Measurements from ENCODE around the gene ADARB1. TPM values are rescaled to one million over a fixed set of nuclear protein-coding genes. Genes with fewer than 3 reads are reported as not detected.

The ADARB1 gene
- polyA plus RNA-seq, 1 of the 3 experiments (the other 2 are of a cell fraction): 7.8 TPM

- Histone ChIP-seq H3K27me3 (ENCODE audit: insufficient read depth) (no peaks in the 10 kb centered on the region), H3K9ac (no peak overlapping the region), H3K27ac (ENCODE audit: low read depth in 2 of 2, low read length in 1 of 2) (no peak overlapping the region), H3K9me2 (no peaks in the 10 kb centered on the region), H3K79me2 (ENCODE audit: insufficient read depth) (no peaks in the 10 kb centered on the region), H3K4me1 (ENCODE audit: control insufficient read depth in 1 of 2, insufficient read depth in 2 of 2, low read depth in 1 of 2, low read length in 1 of 2) (peaks cover 0 to 3% of the 10 kb centered on the region in 2 experiments; a peak in 1 of 4 replicates), H3K4me3 (ENCODE audit: low read depth in 2 of 2, low read length in 1 of 2) (no peak overlapping the region), H3F3A (replicated peaks; ENCODE audit: insufficient read depth) (no peaks in the 10 kb centered on the region), H3K4me2 (no peak overlapping the region), H2AFZ (ENCODE audit: low read depth) (no peak overlapping the region), H4K20me1 (ENCODE audit: insufficient read depth) (no peaks in the 10 kb centered on the region), H3K36me3 (replicated peaks in 1 of 2; ENCODE audit: control insufficient read depth in 1 of 2, insufficient read depth in 2 of 2, low read length in 1 of 2) (peaks cover 30 to 41% of the 10 kb centered on the region in 2 experiments), H3K9me3 (peaks cover 17% of the 10 kb centered on the region)
- ChIA-PET POLR2A (no interaction called here), CTCF (interaction anchor here (0.7 to 1.0 kb wide), 2 partner anchors 43 to 46 kb away, joined by 3 to 5 read pairs; no protein-coding TSS in a partner anchor)
- 78% methylated on average over 1 of the region's 1 CpG for WGBS (ENCODE audit: low lambda C conversion rate)
- no peak for TF ChIP-seq MEF2A (IDR thresholded peaks at IDR 0.05; ENCODE audit: borderline replicate concordance, low read depth)
- TF ChIP-seq ELF1 (IDR thresholded peaks at IDR 0.05): no peak
- no peak for TF ChIP-seq CHD2 (IDR thresholded peaks at IDR 0.05; ENCODE audit: low read length, partially characterized antibody)
- TF ChIP-seq YY1 (IDR thresholded peaks at IDR 0.05; ENCODE audit: low read depth): no peak
- DNase-seq: no peak
These were observed 108.6 kb downstream of the ADARB1 start for GRCh38 chr21:45182958-45183357.

GRCh38 chr21:45183852-45184251 is 109.5 kb downstream of the ADARB1 start:
- Histone ChIP-seq H3K4me2 (no peak overlapping the region), H3K36me3 (replicated peaks in 1 of 2; ENCODE audit: control insufficient read depth in 1 of 2, insufficient read depth in 2 of 2, low read length in 1 of 2) (peaks cover 30 to 48% of the 10 kb centered on the region in 2 experiments), H3K27me3 (ENCODE audit: insufficient read depth) (no peaks in the 10 kb centered on the region), H3K27ac (ENCODE audit: low read depth in 2 of 2, low read length in 1 of 2) (no peak overlapping the region), H3F3A (replicated peaks; ENCODE audit: insufficient read depth) (no peaks in the 10 kb centered on the region), H4K20me1 (ENCODE audit: insufficient read depth) (no peaks in the 10 kb centered on the region), H3K4me3 (ENCODE audit: low read depth in 2 of 2, low read length in 1 of 2) (no peak overlapping the region), H3K9me3 (peaks cover 24% of the 10 kb centered on the region), H3K4me1 (ENCODE audit: control insufficient read depth in 1 of 2, insufficient read depth in 2 of 2, low read depth in 1 of 2, low read length in 1 of 2) (no peaks in the 10 kb centered on the region; a peak in 1 of 4 replicates), H2AFZ (ENCODE audit: low read depth) (no peak overlapping the region), H3K9me2 (no peaks in the 10 kb centered on the region), H3K79me2 (ENCODE audit: insufficient read depth) (no peaks in the 10 kb centered on the region), H3K9ac (no peak overlapping the region)
- ChIA-PET POLR2A (no interaction called here), CTCF (no interaction called here)
- no peak for DNase-seq
- WGBS (ENCODE audit: low lambda C conversion rate): 53% methylated on average over 2 of the region's 2 CpGs
- TF ChIP-seq CHD2 (IDR thresholded peaks at IDR 0.05; ENCODE audit: low read length, partially characterized antibody): no peak
- no peak for TF ChIP-seq GATA2 (CRISPR knock-in tag; IDR thresholded peaks at IDR 0.05)
- no peak for TF ChIP-seq SIN3A (IDR thresholded peaks at IDR 0.05; ENCODE audit: borderline replicate concordance, low read depth, low read length)
- no peak for TF ChIP-seq TAF1 (IDR thresholded peaks at IDR 0.05; ENCODE audit: borderline replicate concordance, low read depth, low read length)
- TF ChIP-seq SMC3 (IDR thresholded peaks at IDR 0.05; ENCODE audit: low read depth, low read length): no peak
- TF ChIP-seq POLR2AphosphoS5 (IDR thresholded peaks at IDR 0.05; ENCODE audit: low read depth, low read length): no peak
- TF ChIP-seq USF2 (IDR thresholded peaks at IDR 0.05; ENCODE audit: borderline replicate concordance, low read depth, low read length): no peak
- no peak for TF ChIP-seq TEAD4 (IDR thresholded peaks at IDR 0.05; ENCODE audit: borderline replicate concordance, insufficient read depth)
- TF ChIP-seq PBX3 (IDR thresholded peaks at IDR 0.05): no peak
- no peak for TF ChIP-seq RXRA (IDR thresholded peaks at IDR 0.05; ENCODE audit: borderline replicate concordance, low read depth)
